Endodermal cell (in vitro differentiated cells): ENCODE measurements around the gene ZNF398. TPM values are rescaled to one million over a fixed set of nuclear protein-coding genes. Genes with fewer than 3 reads are reported as not detected.

Experiments
- DNase-seq: peaks from one replicate; pipeline ENCODE4 v3.0.0-alpha.2; 2017
- H3K27ac ChIP-seq: 2 replicates; pipeline ENCODE4 v1.5.1; 2013; ENCODE audit warnings: mild to moderate bottlenecking, low read depth, low read length, moderate library complexity
- H3K27me3 ChIP-seq: 2 replicates; pipeline ENCODE4 v1.6.1; 2013; ENCODE audit warnings: mild to moderate bottlenecking, low read length, moderate library complexity; ENCODE audit not compliant: insufficient read depth, control insufficient read depth, poor library complexity, severe bottlenecking
- H3K36me3 ChIP-seq: 2 replicates; pipeline ENCODE4 v1.7.0; 2013; ENCODE audit warnings: mild to moderate bottlenecking, low read length, moderate library complexity; ENCODE audit not compliant: control insufficient read depth, insufficient read depth
- H3K4me1 ChIP-seq: one replicate; pipeline ENCODE4 v1.7.0; 2013; ENCODE audit warnings: low read length; ENCODE audit not compliant: control insufficient read depth, insufficient read depth
- H3K4me3 ChIP-seq: 2 replicates; pipeline ENCODE4 v1.5.1; 2013; ENCODE audit warnings: mild to moderate bottlenecking, low read length, moderate library complexity
- H3K9ac ChIP-seq: 2 replicates; pipeline ENCODE4 v1.6.1; 2013; ENCODE audit warnings: mild to moderate bottlenecking, low read length, moderate library complexity; ENCODE audit not compliant: poor library complexity, severe bottlenecking; ENCODE audit errors: extremely low read depth
- H3K9me3 ChIP-seq: 2 replicates; pipeline ENCODE4 v1.6.1; 2013; ENCODE audit warnings: mild to moderate bottlenecking, low read length, moderate library complexity; ENCODE audit not compliant: control insufficient read depth
- H3K27ac Mint-ChIP-seq: 2 replicates; pipeline ENCODE4 v1.8.0; 2020; ENCODE audit warnings: mixed read lengths
- H3K27me3 Mint-ChIP-seq: 2 replicates; pipeline ENCODE4 v1.8.0; 2021; ENCODE audit warnings: mild to moderate bottlenecking, mixed read lengths; ENCODE audit not compliant: insufficient read depth
- H3K36me3 Mint-ChIP-seq: 2 replicates; pipeline ENCODE4 v1.8.0; 2020; ENCODE audit warnings: low read depth, mixed read lengths
- H3K4me1 Mint-ChIP-seq: 2 replicates; pipeline ENCODE4 v1.8.0; 2020; ENCODE audit warnings: mixed read lengths
- H3K4me3 Mint-ChIP-seq: 2 replicates; pipeline ENCODE4 v1.8.0; 2020; ENCODE audit warnings: mild to moderate bottlenecking, moderate library complexity, mixed read lengths
- H3K9me3 Mint-ChIP-seq: 2 replicates; pipeline ENCODE4 v1.8.0; 2020; ENCODE audit warnings: mild to moderate bottlenecking, mixed read lengths
- CTCF ChIP-seq: fragments of 200-600 bp; sonication (generic); conservative IDR thresholded peaks from 2 replicates; pipeline ENCODE4 v1.5.0; 2021; ENCODE audit warnings: antibody characterized with exemption, mild to moderate bottlenecking
- WGBS, 2 experiments: methylation state at CpG; one replicate each; pipeline versions ENCODE4 v1.1.5 to v1.1.7; 2013; ENCODE audit warnings: missing lambda C conversion rate in 2 of 2, mixed read lengths in 1 of 2; ENCODE audit not compliant: insufficient coverage in 1 of 2, insufficient read length in 1 of 2; 5-methylcytosine and 5-hydroxymethylcytosine counted together
- total RNA-seq, 2 donors: library from RNA; stranded (reverse); fragmentation: NEBNext Ultra II Directional in 1 of 2; extraction: Animal tissue kit (Norgen Biotek cat#: 25700) in 1 of 2; gene quantifications; 2 replicates in 1 of 2; 3 replicates in 1 of 2; pipeline ENCODE4 v1.2.1, GENCODE V29; 2021

ZNF398 gene
- total RNA-seq, 2 donors from 2014 or later, result 13.4 to 21.2 TPM

- Mint-ChIP-seq H3K27me3 (no peaks in the 10 kb centered on the region), H3K4me3 (no peak overlapping the region), H3K36me3 (peaks cover 84% of the 10 kb centered on the region), H3K27ac (peak overlapping the region; percentile 64), H3K4me1 (peaks cover 4% of the 10 kb centered on the region), H3K9me3 (no peaks in the 10 kb centered on the region)
- 88 to 90% methylated on average over 2 to 10 of the region's 10 CpGs for WGBS, 2 experiments
- H3K27ac ChIP-seq, result no peak overlapping the region
- TF ChIP-seq CTCF, result no peak
- H3K9ac ChIP-seq, result no peak overlapping the region
- no peak overlapping the region for H3K4me3 ChIP-seq
- H3K9me3 ChIP-seq, result no peaks in the 10 kb centered on the region
- H3K4me1 ChIP-seq, result no peaks in the 10 kb centered on the region
- no peak for DNase-seq
- peaks cover 62% of the 10 kb centered on the region for H3K36me3 ChIP-seq
- no peaks in the 10 kb centered on the region for H3K27me3 ChIP-seq
Observed at GRCh38 chr7:149218469-149219420, 71.5 kb downstream of the ZNF398 start.

GRCh38 chr7:149220534-149220933, 73.3 kb downstream of the ZNF398 start:
- no peak for DNase-seq
- Mint-ChIP-seq H3K9me3 (no peaks in the 10 kb centered on the region), H3K4me3 (no peak overlapping the region), H3K4me1 (peaks cover 4% of the 10 kb centered on the region), H3K27me3 (no peaks in the 10 kb centered on the region), H3K27ac (no peak overlapping the region), H3K36me3 (peaks cover 76% of the 10 kb centered on the region)
- WGBS, 2 experiments, result 92 to 100% methylated on average over 3 to 6 of the region's 6 CpGs
- H3K27ac ChIP-seq, result no peak overlapping the region
- no peaks in the 10 kb centered on the region for H3K4me1 ChIP-seq
- TF ChIP-seq CTCF, result no peak
- no peaks in the 10 kb centered on the region for H3K27me3 ChIP-seq
- no peak overlapping the region for H3K9ac ChIP-seq
- peaks cover 50% of the 10 kb centered on the region for H3K36me3 ChIP-seq
- no peaks in the 10 kb centered on the region for H3K9me3 ChIP-seq
- H3K4me3 ChIP-seq, result no peak overlapping the region

- no peak overlapping the region for H3K4me3 Mint-ChIP-seq
- no peak for DNase-seq
- H3K9me3 Mint-ChIP-seq, result no peaks in the 10 kb centered on the region
- no peak overlapping the region for H3K4me3 ChIP-seq
- TF ChIP-seq CTCF, result no peak
- peaks cover 2% of the 10 kb centered on the region for H3K4me1 Mint-ChIP-seq
- H3K36me3 ChIP-seq, result peaks cover 25% of the 10 kb centered on the region
- H3K9ac ChIP-seq, result no peak overlapping the region
- no peak overlapping the region for H3K27ac ChIP-seq
- WGBS, 2 experiments, result 95 to 100% methylated on average over 7 to 8 of the region's 8 CpGs
- no peaks in the 10 kb centered on the region for H3K9me3 ChIP-seq
- H3K27ac Mint-ChIP-seq, result no peak overlapping the region
- H3K27me3 Mint-ChIP-seq, result no peaks in the 10 kb centered on the region
- no peaks in the 10 kb centered on the region for H3K4me1 ChIP-seq
- no peaks in the 10 kb centered on the region for H3K27me3 ChIP-seq
- peaks cover 57% of the 10 kb centered on the region for H3K36me3 Mint-ChIP-seq
Observed at GRCh38 chr7:149223176-149223575, 75.9 kb downstream of the ZNF398 start.
